Fibroblast of lung (primary cell): Measurements from ENCODE around the gene ABHD17C.

Experiments used
- CTCF ChIP-seq, 2 donors: IDR thresholded peaks in 1 of 2; conservative IDR thresholded peaks in 1 of 2; 1 replicate in 1 of 2; 2 replicates in 1 of 2; pipeline ENCODE4 v1.5.1; 2011 to 2012; ENCODE audit warnings: low read length in 2 of 2, control low read depth in 1 of 2, inconsistent platforms in 1 of 2, low read depth in 1 of 2, mild to moderate bottlenecking in 1 of 2
- EZH2 ChIP-seq: IDR thresholded peaks from 2 replicates; pipeline ENCODE4 v1.5.1; 2012; ENCODE audit warnings: low read length, control low read depth, mild to moderate bottlenecking; ENCODE audit errors: missing control alignments

- TF ChIP-seq CTCF (conservative IDR thresholded peaks at IDR 0.05 in 1 of 2, IDR thresholded peaks at IDR 0.05 in 1 of 2; ENCODE audit: low read depth in 1 of 2, low read length in 2 of 2) (no peak), EZH2 (no peak)
Observed at GRCh38 chr15:80682201-80682600, 12.9 kb upstream of the ABHD17C start.
